Inflammatory macrophage treated with lipopolysaccharide for 4 hours (primary cell): ENCODE measurements around the gene PPIL1.
"Not testable (repeated sequence)": the region's sequence is repeated elsewhere in the genome, so short reads cannot be mapped to it uniquely, and the experiment has no call there.

ENCODE experiments used
- DNase-seq: peaks from one replicate; pipeline ENCODE4 v3.0.0-alpha.2; 2020

The PPIL1 gene

GRCh38 chr6:36813047-36813446 lies 61.6 kb downstream of the PPIL1 start:
- DNase-seq, result not testable (repeated sequence)

GRCh38 chr6:36809941-36810803 lies 64.4 kb downstream of the PPIL1 start:
- no peak for DNase-seq

- no peak for DNase-seq
Measured at GRCh38 chr6:36809156-36809555, 65.4 kb downstream of the PPIL1 start.

- no peak for DNase-seq
Measured at GRCh38 chr6:36808634-36809033, 66.0 kb downstream of the PPIL1 start.

- DNase-seq, result no peak
Measured at GRCh38 chr6:36807750-36808149, 66.9 kb downstream of the PPIL1 start.

GRCh38 chr6:36807143-36807542 lies 67.5 kb downstream of the PPIL1 start:
- DNase-seq, result no peak

GRCh38 chr6:36805917-36806316 lies 68.7 kb downstream of the PPIL1 start:
- no peak for DNase-seq

GRCh38 chr6:36805096-36805797 lies 69.4 kb downstream of the PPIL1 start:
- no peak for DNase-seq
